GM21447 (cell line): ENCODE data around the gene THSD7B.

Experiments used
- ATAC-seq: cut with Tn5 transposase; IDR thresholded peaks from one replicate; pipeline ENCODE4 v1.9.1; 2021; ENCODE audit not compliant: unreplicated experiment

The THSD7B gene

GRCh38 chr2:137339051-137339450, 573.7 kb downstream of the THSD7B start:
- ATAC-seq: no peak

GRCh38 chr2:137345994-137346393, 580.6 kb downstream of the THSD7B start:
- no peak for ATAC-seq

- no peak for ATAC-seq
Measured at GRCh38 chr2:137348301-137348700, 583.0 kb downstream of the THSD7B start.

DNA sequence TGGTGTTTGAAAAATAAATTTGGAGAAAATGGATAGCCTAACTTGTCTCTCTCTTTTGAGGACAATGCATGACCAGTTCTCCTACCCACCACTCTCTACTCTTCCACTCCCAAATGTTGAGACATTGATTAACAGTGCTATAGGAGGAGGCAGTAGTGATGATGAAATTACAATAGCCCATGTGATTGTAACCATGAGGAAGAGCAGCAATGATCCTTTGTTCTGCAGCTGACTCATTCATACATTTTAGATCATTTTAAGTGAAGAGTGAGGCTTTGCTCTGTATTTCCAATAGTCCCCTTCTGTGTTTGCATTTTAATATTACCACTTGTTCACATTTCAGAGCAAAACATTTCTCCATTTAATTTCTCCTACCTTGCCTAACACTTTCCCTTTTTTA, 592.3 kb downstream of the THSD7B start:
- ATAC-seq: no peak

DNA sequence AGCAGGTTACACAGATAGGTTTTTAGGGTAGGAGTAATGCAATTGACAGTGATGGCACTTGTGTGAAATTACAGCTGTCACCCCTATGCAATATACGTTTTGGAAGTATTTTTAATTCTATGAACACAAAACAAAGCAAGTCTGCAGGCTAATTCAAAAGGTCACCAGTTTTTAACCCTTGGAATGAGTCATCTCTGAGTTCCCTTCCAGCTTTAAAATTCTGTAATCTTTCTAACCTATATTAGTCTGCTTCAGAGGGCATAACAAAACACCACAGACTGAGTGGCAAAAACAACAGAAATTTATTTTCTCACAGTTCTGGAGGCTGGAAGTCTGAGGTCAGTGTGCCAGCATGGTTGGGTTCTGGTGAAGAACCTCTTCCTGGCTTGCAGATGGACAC, 602.0 kb downstream of the THSD7B start:
- ATAC-seq: no peak

- no peak for ATAC-seq
Measured at GRCh38 chr2:137369106-137369505, 603.8 kb downstream of the THSD7B start.

DNA sequence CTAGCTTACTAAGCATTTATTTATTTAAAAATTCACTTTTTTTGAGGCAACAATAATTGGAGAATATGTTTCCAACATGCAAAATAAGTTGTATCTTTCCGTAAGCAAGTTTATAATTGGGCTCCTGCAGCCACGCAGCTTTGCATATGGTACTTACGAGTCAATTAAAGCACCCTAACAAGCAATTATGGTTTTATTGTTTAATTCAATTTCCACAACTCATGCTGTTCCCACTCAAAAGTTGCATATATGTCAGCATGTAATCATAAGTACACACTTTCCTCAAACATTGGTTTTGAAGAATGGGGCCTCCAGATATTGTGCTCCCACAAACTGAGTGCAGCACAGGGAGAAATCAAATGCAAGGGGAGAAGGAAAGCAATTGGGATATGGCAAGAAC, 613.8 kb downstream of the THSD7B start:
- no peak for ATAC-seq

DNA sequence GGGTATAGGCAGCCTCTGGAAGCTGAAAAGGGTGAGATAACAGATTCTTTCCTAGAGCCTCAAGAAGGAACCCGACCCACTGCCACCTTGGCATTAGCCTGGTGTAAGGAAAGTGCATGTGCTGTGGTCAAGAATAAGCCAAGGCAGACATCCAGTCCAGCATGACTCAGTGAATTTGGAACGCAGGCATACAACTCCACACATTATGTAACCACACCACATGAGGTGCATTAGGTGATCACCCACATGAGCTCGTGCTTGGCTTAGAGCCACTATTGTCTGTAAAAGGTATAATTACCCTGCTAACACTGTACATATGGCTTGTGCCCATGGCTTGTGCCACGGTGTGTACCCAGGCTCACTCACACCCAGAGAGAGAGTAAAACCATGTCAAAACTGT, 615.3 kb downstream of the THSD7B start:
- ATAC-seq: no peak

DNA sequence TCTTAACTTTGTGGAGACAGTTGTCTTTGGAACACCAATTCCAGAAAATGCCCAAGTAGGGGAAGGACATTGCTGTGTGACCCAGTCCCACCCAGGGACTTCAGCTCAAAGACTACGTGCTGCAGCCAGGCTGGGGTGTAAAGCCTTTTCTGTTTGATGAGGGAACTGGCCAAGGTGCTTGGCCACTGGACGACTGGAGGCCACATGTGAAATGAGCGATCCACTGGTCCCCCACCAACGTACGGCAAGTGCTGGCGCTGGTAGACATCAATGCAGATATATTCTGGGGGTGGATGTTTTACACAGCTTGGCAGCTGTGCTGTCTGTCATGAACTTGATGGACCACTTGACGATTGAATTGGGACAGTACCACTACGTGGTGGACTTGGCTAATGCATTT, 616.4 kb downstream of the THSD7B start:
- ATAC-seq: no peak

GRCh38 chr2:137383391-137383790, 618.0 kb downstream of the THSD7B start:
- no peak for ATAC-seq

DNA sequence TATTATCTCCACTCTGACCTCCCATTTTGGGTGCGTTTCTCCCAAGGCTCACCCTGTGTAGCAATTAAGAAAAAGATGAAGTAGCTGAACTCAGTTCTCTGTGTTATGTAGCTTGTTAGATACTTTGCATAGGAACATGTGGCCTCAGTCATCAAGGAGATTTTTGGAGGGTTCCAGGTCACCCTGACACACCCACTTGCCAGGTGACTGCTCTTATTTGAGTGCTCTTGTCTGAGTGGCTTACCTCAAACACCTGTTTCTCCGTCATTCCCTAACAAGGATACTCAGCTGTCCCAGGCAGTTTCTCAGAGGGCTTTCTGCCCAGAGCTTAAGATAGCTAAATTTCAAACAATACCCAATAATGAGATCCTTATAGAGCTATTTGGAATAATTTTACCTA, 621.7 kb downstream of the THSD7B start:
- no peak for ATAC-seq

DNA sequence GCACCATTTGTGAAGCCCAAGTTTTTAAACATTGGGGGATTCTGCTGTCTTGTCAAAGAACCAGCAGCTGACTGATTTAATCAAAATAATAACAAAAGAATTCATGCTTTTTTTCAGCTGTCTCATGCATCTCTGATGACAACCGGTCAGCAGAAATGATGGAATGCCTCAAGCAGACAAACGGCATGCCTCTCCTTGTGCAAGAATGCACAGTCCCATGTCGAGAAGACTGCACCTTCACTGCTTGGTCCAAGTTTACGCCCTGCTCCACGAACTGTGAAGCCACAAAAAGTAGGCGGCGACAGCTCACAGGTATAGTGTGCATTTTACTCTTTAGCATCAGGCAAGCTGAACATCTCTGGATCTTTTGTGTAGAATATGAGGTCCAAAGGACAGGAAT, 640.2 kb downstream of the THSD7B start:
- ATAC-seq: no peak

- ATAC-seq: no peak
Measured at GRCh38 chr2:137411585-137411984, 646.2 kb downstream of the THSD7B start.

GRCh38 chr2:137420744-137421143, 655.4 kb downstream of the THSD7B start:
- ATAC-seq: no peak

GRCh38 chr2:137435162-137435561, 669.8 kb downstream of the THSD7B start:
- ATAC-seq: no peak

DNA sequence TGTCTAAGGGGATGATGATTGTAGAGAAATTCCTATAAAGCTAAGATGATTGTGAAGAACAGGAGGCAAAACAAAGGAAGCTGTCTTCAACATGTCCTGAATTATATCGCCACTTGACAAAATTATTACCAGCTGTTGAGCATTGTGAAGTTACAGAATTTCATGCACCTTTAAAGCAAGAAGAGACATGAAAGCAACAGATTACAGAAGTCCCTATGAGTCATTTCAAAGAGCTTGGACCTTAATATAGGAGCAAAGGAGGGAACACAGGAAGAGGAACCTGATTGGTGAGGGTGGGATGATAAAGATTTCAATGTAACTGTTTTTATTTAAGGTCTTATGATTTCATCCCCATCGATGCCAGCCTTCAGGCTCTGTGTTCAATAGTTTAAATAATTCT, 672.0 kb downstream of the THSD7B start:
- ATAC-seq: no peak

DNA sequence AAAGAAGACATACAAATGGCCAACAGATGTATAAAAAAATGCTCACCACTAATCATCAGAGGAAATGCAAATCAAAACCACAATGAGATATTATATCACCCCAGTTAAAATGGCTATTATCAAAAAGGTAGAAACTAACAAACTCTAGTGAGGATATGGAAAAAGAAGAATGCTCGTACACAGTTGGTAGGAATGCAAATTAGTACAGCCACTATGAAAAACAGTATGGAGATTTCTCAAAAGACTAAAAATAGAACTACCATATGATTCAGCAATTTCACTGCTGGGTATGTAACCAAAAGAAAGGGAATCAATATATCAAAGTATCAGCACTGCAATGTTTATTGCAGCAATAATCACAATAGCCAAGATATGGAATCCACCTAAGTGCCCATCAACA, 679.6 kb downstream of the THSD7B start:
- ATAC-seq: no peak

GRCh38 chr2:137449454-137449853, 684.1 kb downstream of the THSD7B start:
- no peak for ATAC-seq

DNA sequence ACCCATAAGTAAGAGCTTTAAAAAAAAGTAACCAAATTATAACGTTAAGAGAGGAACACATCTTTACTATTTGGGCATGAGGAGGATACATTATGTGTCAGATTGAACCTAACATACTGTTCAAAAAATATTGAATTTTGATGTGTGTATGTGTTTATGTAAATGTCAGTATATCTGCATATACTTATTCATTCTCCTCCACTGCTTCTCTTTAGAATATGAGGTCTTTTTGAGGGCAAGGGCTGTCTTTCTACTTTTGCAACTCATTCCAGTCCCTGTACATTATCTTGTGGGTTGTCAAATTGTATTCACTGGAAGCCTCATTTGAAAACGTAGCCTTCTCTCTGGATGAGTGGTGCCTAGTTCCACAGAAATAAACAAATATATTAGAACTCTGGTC, 689.5 kb downstream of the THSD7B start:
- no peak for ATAC-seq

DNA sequence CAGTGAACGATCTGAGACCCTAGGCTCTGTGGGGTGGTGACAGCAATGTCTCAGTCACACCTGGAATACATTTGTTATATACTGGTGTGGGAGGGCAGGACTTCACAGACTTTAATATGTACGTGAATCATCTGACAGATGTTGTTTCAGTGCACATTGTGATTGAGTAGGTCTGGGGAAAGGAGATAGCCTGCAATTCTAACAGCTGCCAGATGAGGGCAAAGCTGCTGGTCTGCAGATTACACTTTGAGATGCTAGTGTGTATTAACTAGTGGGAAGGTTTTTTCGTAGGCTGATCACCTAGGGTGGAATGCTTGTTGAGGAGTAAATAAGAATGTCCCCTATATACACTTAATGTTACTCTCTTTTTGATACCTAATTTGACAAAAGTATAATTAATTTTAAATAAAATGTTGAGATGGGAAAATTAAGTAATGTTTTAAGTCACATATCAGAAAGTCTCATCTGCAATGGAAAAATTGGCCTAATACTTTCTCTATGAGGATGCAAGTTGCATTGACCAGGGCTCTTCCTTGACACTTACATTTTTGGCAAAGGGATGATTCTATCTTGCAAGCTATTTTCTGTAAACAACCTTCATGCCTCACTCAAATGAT, 702.0 kb downstream of the THSD7B start:
- peak; percentile 87 for ATAC-seq

DNA sequence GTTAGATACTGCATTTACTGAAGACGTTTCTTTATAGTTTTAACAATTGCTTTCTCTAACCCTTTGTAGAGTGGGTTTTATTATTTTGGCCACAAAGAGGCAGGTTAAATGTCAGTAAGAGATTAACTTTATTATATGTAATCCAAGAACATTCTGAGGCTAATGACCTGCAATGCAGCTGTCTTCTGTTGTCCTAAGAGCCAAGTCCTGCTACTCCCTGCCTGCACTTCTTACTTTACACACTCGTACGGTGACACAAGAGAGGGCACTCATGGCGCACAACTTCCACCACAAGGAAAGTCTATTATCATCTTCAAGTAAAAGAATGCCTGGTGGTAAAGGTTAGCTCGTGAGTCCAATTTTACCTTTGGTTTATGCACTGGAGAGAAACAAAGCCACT, 727.9 kb downstream of the THSD7B start:
- ATAC-seq: no peak

DNA sequence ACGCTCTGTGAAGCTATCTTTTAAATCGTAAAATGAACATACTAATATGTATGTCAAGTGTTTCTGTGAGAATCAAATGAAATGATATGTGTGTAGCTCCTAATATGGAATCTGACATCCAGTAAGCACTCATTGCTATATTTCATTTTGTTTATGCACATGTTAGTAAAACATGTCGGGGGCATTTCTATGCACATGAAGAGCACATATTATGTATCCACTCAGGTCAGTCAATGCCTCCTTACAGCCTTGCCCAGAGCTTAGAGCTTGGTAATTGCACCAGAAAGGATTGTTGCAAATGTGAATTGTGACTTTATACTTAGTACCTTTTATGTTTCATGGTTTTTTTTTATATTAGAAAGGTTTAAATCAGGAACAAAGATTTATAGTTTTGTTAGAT, 735.3 kb downstream of the THSD7B start:
- ATAC-seq: no peak

DNA sequence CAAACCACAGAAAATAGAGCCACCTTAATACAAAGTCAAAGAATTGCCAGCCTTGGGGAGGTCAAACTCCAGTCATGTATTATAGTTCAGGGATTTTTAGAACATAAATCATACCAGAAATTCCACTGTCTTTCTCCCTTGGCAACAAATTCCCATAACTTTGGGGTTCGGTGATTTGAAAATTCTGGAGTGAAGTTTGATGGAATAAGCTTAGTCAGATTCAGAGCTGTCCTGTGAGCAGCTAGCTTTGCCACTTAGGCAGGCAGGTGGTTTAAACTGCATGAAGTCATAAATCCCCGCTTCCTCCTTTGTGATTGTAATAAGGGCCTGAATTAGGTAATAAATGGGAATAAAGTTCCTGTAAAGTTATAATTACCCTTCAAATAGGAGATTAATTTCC, 741.9 kb downstream of the THSD7B start:
- ATAC-seq: no peak
